Mesendoderm (in vitro differentiated cells): ENCODE measurements around the gene COA7.

Experiments used
- DNase-seq: peaks from one replicate; pipeline ENCODE4 v3.0.0; 2013
- H2AK5ac ChIP-seq: 2 replicates; pipeline ENCODE4 v1.6.1; 2013; ENCODE audit warnings: low read length, inconsistent platforms
- H2BK120ac ChIP-seq: 2 replicates; pipeline ENCODE4 v1.6.1; 2013; ENCODE audit warnings: low read depth, mild to moderate bottlenecking, low read length, moderate library complexity, mixed read lengths
- H2BK15ac ChIP-seq: replicated peaks from 2 replicates; pipeline ENCODE4 v1.6.1; 2013; ENCODE audit warnings: low read depth, mild to moderate bottlenecking, moderate library complexity
- H2BK5ac ChIP-seq: 2 replicates; pipeline ENCODE4 v1.6.1; 2013; ENCODE audit warnings: low read length, inconsistent platforms
- H3K18ac ChIP-seq: 2 replicates; pipeline ENCODE4 v1.6.1; 2013; ENCODE audit warnings: mild to moderate bottlenecking, low read length, mixed read lengths
- H3K23ac ChIP-seq: one replicate; pipeline ENCODE4 v1.6.1; 2013; ENCODE audit warnings: low read length
- H3K27ac ChIP-seq: 2 replicates; pipeline ENCODE4 v1.5.1; 2013; ENCODE audit warnings: low read depth, mild to moderate bottlenecking, inconsistent platforms, low read length, moderate library complexity
- H3K27me3 ChIP-seq: 2 replicates; pipeline ENCODE4 v1.6.1; 2013; ENCODE audit warnings: low read length, control low read depth, mild to moderate bottlenecking, inconsistent platforms; ENCODE audit not compliant: insufficient read depth, poor library complexity
- H3K36me3 ChIP-seq: 2 replicates; pipeline ENCODE4 v1.6.1; 2013; ENCODE audit warnings: low read length, inconsistent platforms; ENCODE audit not compliant: control insufficient read depth, insufficient read depth
- H3K4ac ChIP-seq: one replicate; pipeline ENCODE4 v1.6.1; 2013; ENCODE audit warnings: low read depth, mild to moderate bottlenecking, low read length, moderate library complexity
- H3K4me1 ChIP-seq: 2 replicates; pipeline ENCODE4 v1.6.1; 2013; ENCODE audit warnings: low read depth, low read length, inconsistent platforms; ENCODE audit not compliant: control insufficient read depth
- H3K4me2 ChIP-seq: 2 replicates; pipeline ENCODE4 v1.6.1; 2013; ENCODE audit warnings: low read length
- H3K4me3 ChIP-seq: 2 replicates; pipeline ENCODE4 v1.5.1; 2013; ENCODE audit warnings: mild to moderate bottlenecking, low read length
- H3K56ac ChIP-seq: one replicate; pipeline ENCODE4 v1.6.1; 2013; ENCODE audit warnings: low read length
- H3K79me1 ChIP-seq: 2 replicates; pipeline ENCODE4 v1.6.1; 2013; ENCODE audit warnings: low read length, inconsistent platforms
- H3K79me2 ChIP-seq: 2 replicates; pipeline ENCODE4 v1.6.1; 2013; ENCODE audit warnings: mild to moderate bottlenecking, low read length; ENCODE audit not compliant: control insufficient read depth, insufficient read depth
- H3K9ac ChIP-seq: 2 replicates; pipeline ENCODE4 v1.6.1; 2013; ENCODE audit warnings: low read length, inconsistent platforms
- H4K5ac ChIP-seq: one replicate; pipeline ENCODE4 v1.6.1; 2013; ENCODE audit warnings: low read length
- H4K8ac ChIP-seq: one replicate; pipeline ENCODE4 v1.6.1; 2013; ENCODE audit warnings: low read depth, mild to moderate bottlenecking, control low read depth, low read length, moderate library complexity
- WGBS: extraction: QIAGEN DNeasy Blood & Tissue Kit; methylation state at CpG from one replicate; pipeline ENCODE4 v1.1.7; 2013; ENCODE audit warnings: low lambda C conversion rate, missing lambda C conversion rate; ENCODE audit not compliant: insufficient coverage; ENCODE audit errors: extremely low coverage; 5-methylcytosine and 5-hydroxymethylcytosine counted together

COA7 gene

DNA sequence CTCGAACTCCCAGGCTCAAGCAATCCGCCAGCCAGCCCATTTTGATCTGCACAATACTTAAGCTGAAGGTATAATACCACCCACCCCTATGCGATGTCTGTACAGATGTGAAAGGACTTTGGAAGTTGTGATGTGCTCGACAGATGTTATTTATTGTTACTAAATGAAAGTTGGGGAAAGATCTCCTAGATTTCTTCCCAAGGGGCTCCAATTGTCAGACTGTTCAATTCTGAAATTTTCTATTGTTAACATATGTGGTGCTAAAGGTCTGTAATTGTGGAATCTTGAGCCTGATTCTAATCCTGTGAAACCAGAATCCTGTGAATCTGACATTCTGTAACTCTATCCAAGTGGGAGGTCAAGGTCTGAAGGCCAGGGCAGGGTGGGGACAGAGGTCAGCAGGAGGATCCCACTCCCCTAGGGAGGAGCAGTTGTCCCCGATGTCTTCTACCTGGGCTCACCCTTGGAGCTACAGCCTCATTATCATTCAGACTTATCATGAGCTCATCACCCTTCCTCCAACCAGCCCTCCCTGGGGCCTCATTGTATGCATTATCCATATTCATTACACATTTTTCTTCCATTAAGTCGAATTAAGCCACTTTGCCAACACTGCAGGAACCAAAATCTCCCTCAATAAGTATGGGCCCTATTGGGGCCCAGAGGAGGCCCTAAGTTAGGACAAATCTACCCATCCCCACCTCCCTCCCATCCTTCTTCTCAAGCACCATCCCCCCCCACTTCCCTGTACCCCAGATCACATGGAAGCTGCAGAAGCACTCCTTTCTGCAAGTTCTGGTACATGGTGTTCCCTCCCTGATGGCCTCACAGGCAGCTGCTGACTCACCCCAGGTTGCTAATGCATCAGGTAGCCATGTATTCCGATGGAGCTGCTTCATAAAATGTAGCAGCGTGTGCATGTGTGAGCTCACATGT is 32.9 kb downstream of the COA7 start:
- no peaks in the 10 kb centered on the region for H3K79me1 ChIP-seq
- no peak overlapping the region for H3K27ac ChIP-seq
- H4K8ac ChIP-seq = no peak overlapping the region
- no peak overlapping the region for H3K4me2 ChIP-seq
- peak overlapping the region; percentile 1 for H2BK5ac ChIP-seq
- no peak overlapping the region for H2AK5ac ChIP-seq
- H3K4ac ChIP-seq = peak overlapping the region; percentile 26
- peaks cover 12% of the 10 kb centered on the region for H3K4me1 ChIP-seq
- no peak overlapping the region for H3K23ac ChIP-seq
- no peak overlapping the region for H3K9ac ChIP-seq
- WGBS = no CpG with 5 or more reads among the region's 8 CpGs
- H2BK15ac ChIP-seq = no peak overlapping the region
- H4K5ac ChIP-seq = no peak overlapping the region
- peak overlapping the region; percentile 11 for H3K18ac ChIP-seq
- no peaks in the 10 kb centered on the region for H3K79me2 ChIP-seq
- H3K36me3 ChIP-seq = no peaks in the 10 kb centered on the region
- H3K56ac ChIP-seq = peak overlapping the region; percentile 6
- peak; percentile 46 for DNase-seq
- no peaks in the 10 kb centered on the region for H3K27me3 ChIP-seq
- no peak overlapping the region for H3K4me3 ChIP-seq
- H2BK120ac ChIP-seq = peak overlapping the region; percentile 61

DNA sequence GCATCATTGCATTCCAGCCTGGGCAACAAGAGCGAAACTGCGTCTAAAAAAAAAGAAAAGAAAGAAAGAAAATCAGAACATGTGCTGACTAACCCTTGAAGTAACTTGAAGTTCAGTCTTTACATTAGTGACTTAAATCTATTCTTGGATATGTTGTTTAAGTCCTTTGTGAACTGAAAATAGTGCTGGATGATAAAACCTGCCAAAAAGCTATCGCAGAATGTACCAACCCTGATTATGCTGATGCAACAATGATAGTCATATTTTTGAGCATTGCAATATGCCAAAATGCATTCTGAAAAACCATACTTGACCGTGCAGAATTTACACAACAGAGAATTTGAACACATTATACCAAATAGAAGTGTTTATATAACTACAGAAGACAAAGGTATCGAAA is 34.4 kb downstream of the COA7 start:
- no peak overlapping the region for H2BK15ac ChIP-seq
- H3K18ac ChIP-seq = no peak overlapping the region
- no peak for DNase-seq
- H4K8ac ChIP-seq = no peak overlapping the region
- H3K4me2 ChIP-seq = no peak overlapping the region
- H2BK5ac ChIP-seq = no peak overlapping the region
- no peak overlapping the region for H2BK120ac ChIP-seq
- WGBS = no CpG with 5 or more reads among the region's 5 CpGs
- no peak overlapping the region for H3K4me3 ChIP-seq
- H3K27me3 ChIP-seq = no peaks in the 10 kb centered on the region
- peaks cover 15% of the 10 kb centered on the region for H3K4me1 ChIP-seq
- H3K36me3 ChIP-seq = no peaks in the 10 kb centered on the region
- H3K4ac ChIP-seq = no peak overlapping the region
- no peak overlapping the region for H3K27ac ChIP-seq
- H3K9ac ChIP-seq = no peak overlapping the region
- H3K56ac ChIP-seq = no peak overlapping the region
- no peaks in the 10 kb centered on the region for H3K79me2 ChIP-seq
- no peak overlapping the region for H3K23ac ChIP-seq
- no peak overlapping the region for H2AK5ac ChIP-seq
- no peaks in the 10 kb centered on the region for H3K79me1 ChIP-seq
- H4K5ac ChIP-seq = no peak overlapping the region

DNA sequence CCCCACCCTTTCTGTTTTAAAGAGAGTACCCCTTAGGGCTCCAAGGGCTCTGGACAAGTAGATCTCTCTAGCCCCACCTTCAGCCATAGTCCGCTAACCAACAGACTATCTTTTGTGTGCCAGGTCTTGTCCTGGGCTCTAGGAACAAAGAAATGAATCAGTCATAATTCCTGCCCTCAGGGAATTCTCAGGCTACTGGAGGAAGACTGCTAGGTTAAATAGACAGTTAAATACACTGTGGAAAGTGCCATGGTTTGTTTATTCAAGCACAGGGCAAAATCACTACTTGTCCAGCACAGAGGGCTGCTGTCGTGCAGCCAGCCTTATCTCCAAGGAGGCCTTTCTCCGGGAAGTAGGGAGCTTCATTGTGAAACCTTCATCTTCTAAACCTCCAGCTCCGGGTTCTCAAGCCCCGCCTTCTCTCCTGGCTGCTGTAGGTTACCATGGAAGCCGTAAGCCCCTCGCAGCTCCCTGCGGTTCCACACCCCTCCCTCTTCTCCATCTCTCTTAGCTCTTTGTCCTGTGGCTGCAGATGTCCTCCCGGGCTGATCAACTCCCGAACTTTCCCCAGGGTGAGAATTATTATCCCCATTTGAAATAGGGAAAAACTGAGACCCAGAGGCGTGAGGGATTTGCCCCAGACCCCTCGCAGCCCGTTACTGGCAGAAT is 35.4 kb downstream of the COA7 start:
- peak; percentile 93 for DNase-seq
- peak overlapping the region; percentile 23 for H2BK5ac ChIP-seq
- H3K27ac ChIP-seq = peak overlapping the region; percentile 85

DNA sequence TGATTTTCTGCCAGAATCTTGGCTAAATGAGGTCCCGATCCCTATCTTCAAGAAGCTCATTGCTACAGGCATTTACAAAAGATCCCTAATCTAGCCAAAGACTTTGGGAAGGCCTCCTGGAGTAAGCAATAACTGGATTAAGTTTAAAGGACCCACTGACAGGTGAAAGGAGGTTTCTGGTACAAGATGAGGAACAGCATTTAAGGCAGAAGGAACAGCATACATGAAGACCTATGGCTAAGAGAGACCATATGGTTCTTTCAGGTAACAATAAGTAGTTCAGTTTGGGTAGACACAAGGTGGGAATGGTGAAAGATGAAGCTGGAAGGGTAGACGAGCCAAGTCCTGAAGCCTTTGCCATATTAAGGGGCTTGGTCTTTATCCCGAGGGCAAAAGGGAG is 37.3 kb downstream of the COA7 start:
- H3K27me3 ChIP-seq = no peaks in the 10 kb centered on the region
- H3K36me3 ChIP-seq = no peaks in the 10 kb centered on the region
- H3K23ac ChIP-seq = no peak overlapping the region
- H2BK120ac ChIP-seq = no peak overlapping the region
- H2AK5ac ChIP-seq = no peak overlapping the region
- no peak overlapping the region for H3K4me3 ChIP-seq
- no peak overlapping the region for H4K5ac ChIP-seq
- no peak overlapping the region for H3K9ac ChIP-seq
- H4K8ac ChIP-seq = no peak overlapping the region
- no CpG with 5 or more reads among the region's 3 CpGs for WGBS
- no peak overlapping the region for H2BK5ac ChIP-seq
- no peak for DNase-seq
- no peaks in the 10 kb centered on the region for H3K79me2 ChIP-seq
- H3K79me1 ChIP-seq = no peaks in the 10 kb centered on the region
- H3K27ac ChIP-seq = no peak overlapping the region
- no peak overlapping the region for H2BK15ac ChIP-seq
- peaks cover 15% of the 10 kb centered on the region for H3K4me1 ChIP-seq
- no peak overlapping the region for H3K18ac ChIP-seq
- H3K56ac ChIP-seq = no peak overlapping the region
- no peak overlapping the region for H3K4ac ChIP-seq
- H3K4me2 ChIP-seq = no peak overlapping the region

More for the DNA sequence above, 35.4 kb downstream of the COA7 start:
- Histone ChIP-seq H3K79me1 (no peaks in the 10 kb centered on the region), H3K9ac (peak overlapping the region; percentile 30), H3K27me3 (no peaks in the 10 kb centered on the region), H2BK15ac (no peak overlapping the region), H3K23ac (no peak overlapping the region), H3K56ac (peak overlapping the region; percentile 67), H3K36me3 (no peaks in the 10 kb centered on the region), H4K5ac (no peak overlapping the region), H3K4me1 (peaks cover 15% of the 10 kb centered on the region), H2BK120ac (no peak overlapping the region), H3K4ac (no peak overlapping the region), H3K18ac (no peak overlapping the region), H3K79me2 (no peaks in the 10 kb centered on the region), H3K4me2 (no peak overlapping the region), H2AK5ac (no peak overlapping the region), H4K8ac (no peak overlapping the region), H3K4me3 (no peak overlapping the region)
- WGBS = no CpG with 5 or more reads among the region's 13 CpGs

DNA sequence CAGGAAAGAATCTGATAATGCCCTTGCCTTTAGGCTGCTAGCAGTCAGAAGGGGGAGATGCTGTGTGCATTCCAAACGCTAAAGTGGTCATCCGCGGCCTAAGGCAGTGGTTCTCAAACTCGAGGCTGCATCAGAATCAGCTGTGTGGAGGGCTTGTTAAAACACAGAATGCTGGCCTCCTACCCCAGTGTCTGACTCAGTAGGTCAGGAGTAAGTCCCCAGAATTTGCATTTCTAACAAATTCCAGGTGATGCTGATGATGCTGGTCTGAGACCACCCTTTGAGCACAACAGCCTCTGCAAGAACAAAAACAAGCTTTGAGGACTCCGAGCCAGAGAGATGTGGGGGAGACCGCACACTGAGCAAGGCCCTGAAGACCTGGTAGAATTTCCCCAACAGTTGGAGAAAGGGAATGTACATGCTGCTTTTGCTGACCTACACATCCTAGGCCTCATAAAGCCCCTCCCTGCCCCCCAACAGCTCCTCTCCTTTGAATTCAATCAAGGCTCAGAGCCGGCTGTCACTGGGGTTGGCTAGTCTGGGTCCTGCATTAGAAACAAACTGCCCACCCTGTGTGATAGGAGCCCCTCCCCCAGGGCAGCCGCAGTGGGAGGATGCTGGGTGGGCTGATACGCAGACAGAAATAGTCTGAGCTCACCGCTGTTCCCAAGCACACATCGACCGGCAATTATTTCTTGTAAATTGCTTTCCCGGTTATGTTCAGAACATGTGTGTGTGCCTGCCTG is 38.1 kb downstream of the COA7 start:
- H3K56ac ChIP-seq = peak overlapping the region; percentile 46
- no peak overlapping the region for H2AK5ac ChIP-seq
- H2BK120ac ChIP-seq = no peak overlapping the region
- peaks cover 8% of the 10 kb centered on the region for H3K4me1 ChIP-seq
- H3K9ac ChIP-seq = peak overlapping the region; percentile 3
- no CpG with 5 or more reads among the region's 13 CpGs for WGBS
- no peak overlapping the region for H2BK15ac ChIP-seq
- H3K18ac ChIP-seq = no peak overlapping the region
- no peak overlapping the region for H4K5ac ChIP-seq
- H3K4me3 ChIP-seq = no peak overlapping the region
- no peaks in the 10 kb centered on the region for H3K79me2 ChIP-seq
- no peak overlapping the region for H3K4ac ChIP-seq
- H3K23ac ChIP-seq = no peak overlapping the region
- no peak overlapping the region for H2BK5ac ChIP-seq
- H4K8ac ChIP-seq = no peak overlapping the region
- no peak overlapping the region for H3K4me2 ChIP-seq
- peak; percentile 82 for DNase-seq
- peak overlapping the region; percentile 46 for H3K27ac ChIP-seq
- no peaks in the 10 kb centered on the region for H3K79me1 ChIP-seq
- no peaks in the 10 kb centered on the region for H3K36me3 ChIP-seq
- no peaks in the 10 kb centered on the region for H3K27me3 ChIP-seq
